Peyer's patch (tissue), 4 donors: ENCODE measurements around the gene PLEKHB2. TPM values are rescaled to one million over a fixed set of nuclear protein-coding genes. Genes with fewer than 3 reads are reported as not detected.

Experiments used
- DNase-seq, 3 donors: peaks; one replicate each; pipeline ENCODE4 v3.0.0-alpha.2; 2017 to 2019
- H3K27ac ChIP-seq, 4 donors: fragments of 200-600 bp; sonication (generic); one replicate each; pipeline ENCODE4 v1.5.1; 2016 to 2019
- H3K27me3 ChIP-seq, 2 donors: fragments of 200-600 bp; sonication (generic); one replicate each; pipeline ENCODE4 v1.5.1; 2019
- H3K36me3 ChIP-seq, 3 donors: fragments of 200-600 bp; sonication (generic); one replicate each; pipeline ENCODE4 v1.5.1; 2016 to 2019
- H3K4me1 ChIP-seq, 4 donors: fragments of 200-600 bp; sonication (generic); one replicate each; pipeline ENCODE4 v1.5.1; 2016 to 2019
- H3K4me3 ChIP-seq, 4 donors: fragments of 200-600 bp; sonication (generic); 1 replicate in 3 of 4; 2 replicates in 1 of 4; pipeline ENCODE4 v1.5.1; 2016 to 2019; ENCODE audit warnings: mild to moderate bottlenecking in 1 of 4
- H3K9me3 ChIP-seq, 4 donors: fragments of 200-600 bp; sonication (generic); one replicate each; pipeline ENCODE4 v1.5.1; 2016 to 2019; ENCODE audit warnings: mild to moderate bottlenecking in 1 of 4
- CTCF ChIP-seq, 6 experiments: fragments of 450-650 bp in 4 of 6; fragments of 200-600 bp in 2 of 6; sonication (generic) in 1 of 6; IDR thresholded peaks; one replicate each; pipeline ENCODE4 v1.5.1; 2017 to 2019; ENCODE audit warnings: antibody characterized with exemption in 6 of 6, mild to moderate bottlenecking in 3 of 6, moderate library complexity in 1 of 6
- POLR2A ChIP-seq, 2 donors: fragments of 450-650 bp; IDR thresholded peaks; one replicate each; pipeline ENCODE4 v1.5.1; 2017; ENCODE audit warnings: antibody characterized with exemption in 2 of 2, mild to moderate bottlenecking in 2 of 2, moderate library complexity in 2 of 2
- total RNA-seq, 4 donors: library from RNA; depleted of rRNA; stranded (reverse); fragments of >200 nt; gene quantifications; one replicate each; pipeline ENCODE4 v1.1.0, GENCODE V29; 2016

PLEKHB2 gene
- total RNA-seq, 4 donors from 2014 or later = 35.5 to 150 (median 120) TPM

- Histone ChIP-seq H3K27me3 (no peaks in the 10 kb centered on the region), H3K36me3 (peaks cover 0 to 68% (median 0%) of the 10 kb centered on the region in 3 donors), H3K9me3 (no peaks in the 10 kb centered on the region), H3K27ac (no peak overlapping the region), H3K4me3 (no peak overlapping the region), H3K4me1 (no peaks in the 10 kb centered on the region)
- TF ChIP-seq POLR2A (IDR thresholded peaks at IDR 0.05) = no peak
- no peak for TF ChIP-seq CTCF (IDR thresholded peaks at IDR 0.05)
- DNase-seq = peak in 1 of 3 donors; percentile 22
Measured at GRCh38 chr2:131140581-131140980, 35.4 kb downstream of the PLEKHB2 start.

- Histone ChIP-seq H3K4me1 (no peaks in the 10 kb centered on the region), H3K27me3 (no peaks in the 10 kb centered on the region), H3K4me3 (no peak overlapping the region), H3K9me3 (no peaks in the 10 kb centered on the region), H3K36me3 (peaks cover 0 to 83% (median 0%) of the 10 kb centered on the region in 3 donors), H3K27ac (no peak overlapping the region)
- TF ChIP-seq CTCF (IDR thresholded peaks at IDR 0.05) (no peak), POLR2A (IDR thresholded peaks at IDR 0.05) (no peak)
- DNase-seq = no peak
Measured at GRCh38 chr2:131142849-131143248, 37.7 kb downstream of the PLEKHB2 start.

GRCh38 chr2:131143803-131144202, 38.7 kb downstream of the PLEKHB2 start:
- no peak for TF ChIP-seq POLR2A (IDR thresholded peaks at IDR 0.05)
- TF ChIP-seq CTCF (IDR thresholded peaks at IDR 0.05) = no peak
- Histone ChIP-seq H3K4me3 (no peak overlapping the region), H3K36me3 (peaks cover 0 to 87% (median 0%) of the 10 kb centered on the region in 3 donors), H3K9me3 (no peaks in the 10 kb centered on the region), H3K27ac (no peak overlapping the region), H3K27me3 (no peaks in the 10 kb centered on the region), H3K4me1 (no peaks in the 10 kb centered on the region)
- no peak for DNase-seq

- H3K27ac ChIP-seq = no peak overlapping the region
- peaks cover 0 to 87% (median 0%) of the 10 kb centered on the region in 3 donors for H3K36me3 ChIP-seq
- no peaks in the 10 kb centered on the region for H3K4me1 ChIP-seq
- H3K4me3 ChIP-seq = no peak overlapping the region
- H3K9me3 ChIP-seq = no peaks in the 10 kb centered on the region
- TF ChIP-seq POLR2A (IDR thresholded peaks at IDR 0.05) (no peak), CTCF (IDR thresholded peaks at IDR 0.05) (no peak)
- H3K27me3 ChIP-seq = no peaks in the 10 kb centered on the region
- no peak for DNase-seq
Measured at GRCh38 chr2:131145040-131145439, 39.9 kb downstream of the PLEKHB2 start.

- Histone ChIP-seq H3K27me3 (no peaks in the 10 kb centered on the region), H3K9me3 (no peaks in the 10 kb centered on the region), H3K36me3 (peaks cover 0 to 75% (median 0%) of the 10 kb centered on the region in 3 donors), H3K4me1 (no peaks in the 10 kb centered on the region), H3K27ac (no peak overlapping the region), H3K4me3 (no peak overlapping the region)
- DNase-seq = no peak
- no peak for TF ChIP-seq POLR2A (IDR thresholded peaks at IDR 0.05)
- no peak for TF ChIP-seq CTCF (IDR thresholded peaks at IDR 0.05)
Measured at GRCh38 chr2:131146231-131146630, 41.1 kb downstream of the PLEKHB2 start.

- DNase-seq = no peak
- no peak overlapping the region for H3K4me3 ChIP-seq
- no peak overlapping the region for H3K27ac ChIP-seq
- no peaks in the 10 kb centered on the region for H3K4me1 ChIP-seq
- H3K36me3 ChIP-seq = peaks cover 0 to 70% (median 0%) of the 10 kb centered on the region in 3 donors
- no peaks in the 10 kb centered on the region for H3K9me3 ChIP-seq
- no peaks in the 10 kb centered on the region for H3K27me3 ChIP-seq
- TF ChIP-seq CTCF (IDR thresholded peaks at IDR 0.05) (no peak), POLR2A (IDR thresholded peaks at IDR 0.05) (no peak)
Measured at GRCh38 chr2:131146749-131147148, 41.6 kb downstream of the PLEKHB2 start.
